ENCODE measurements around the gene MEIOC. TPM values are rescaled to one million over a fixed set of nuclear protein-coding genes. Genes with fewer than 3 reads are reported as not detected.

Gene MEIOC
- total RNA-seq, 4 donors from 2014 or later = under 0.01 TPM; not detected in 3

- H3K4me1 ChIP-seq = no peaks in the 10 kb centered on the region
- WGBS, 2 donors = 70 to 87% methylated on average over 4 of the region's 4 CpGs
- H3K27me3 ChIP-seq = peaks cover 0 to 49% (median 0%) of the 10 kb centered on the region in 4 donors
- DNase-seq = no peak
- H3K9me3 ChIP-seq = no peaks in the 10 kb centered on the region
- no peak overlapping the region for H3K4me3 ChIP-seq
- H3K27ac ChIP-seq = no peak overlapping the region
- intact Hi-C loops (cut with DNase I) = no loop called here
- H3K36me3 ChIP-seq = no peaks in the 10 kb centered on the region
- TF ChIP-seq CTCF (IDR thresholded peaks at IDR 0.05) = no peak
- no peak for TF ChIP-seq POLR2A (IDR thresholded peaks at IDR 0.05)
Observed at GRCh38 chr17:44646280-44646679, 10.0 kb upstream of the MEIOC start.

- Histone ChIP-seq H3K36me3 (no peaks in the 10 kb centered on the region), H3K27me3 (peaks cover 0 to 63% (median 0%) of the 10 kb centered on the region in 4 donors), H3K27ac (no peak overlapping the region), H3K4me3 (no peak overlapping the region), H3K4me1 (no peaks in the 10 kb centered on the region), H3K9me3 (no peaks in the 10 kb centered on the region)
- intact Hi-C loops (cut with DNase I) = no loop called here
- TF ChIP-seq POLR2A (IDR thresholded peaks at IDR 0.05) (no peak), CTCF (IDR thresholded peaks at IDR 0.05) (no peak)
- DNase-seq = no peak
Observed at GRCh38 chr17:44647736-44648135, 8.5 kb upstream of the MEIOC start.

- H3K4me3 ChIP-seq = no peak overlapping the region
- H3K4me1 ChIP-seq = no peaks in the 10 kb centered on the region
- peaks cover 0 to 75% (median 0%) of the 10 kb centered on the region in 4 donors for H3K27me3 ChIP-seq
- 45 to 52% methylated on average over 2 of the region's 2 CpGs for WGBS, 2 donors
- H3K27ac ChIP-seq = no peak overlapping the region
- TF ChIP-seq POLR2A (IDR thresholded peaks at IDR 0.05) = no peak
- TF ChIP-seq CTCF (IDR thresholded peaks at IDR 0.05) = no peak
- no peaks in the 10 kb centered on the region for H3K36me3 ChIP-seq
- intact Hi-C loops (cut with DNase I) = no loop called here
- H3K9me3 ChIP-seq = no peaks in the 10 kb centered on the region
- DNase-seq = no peak
Observed at GRCh38 chr17:44648963-44649362, 7.3 kb upstream of the MEIOC start.

GRCh38 chr17:44651228-44651627, 5.0 kb upstream of the MEIOC start:
- DNase-seq = no peak
- intact Hi-C loops (cut with DNase I) = no loop called here
- Histone ChIP-seq H3K27me3 (peaks cover 5 to 87% (median 8%) of the 10 kb centered on the region in 4 donors), H3K27ac (no peak overlapping the region), H3K9me3 (no peaks in the 10 kb centered on the region), H3K36me3 (no peaks in the 10 kb centered on the region), H3K4me3 (no peak overlapping the region), H3K4me1 (peaks cover 0 to 5% (median under 1%) of the 10 kb centered on the region in 3 donors)
- WGBS, 2 donors = 66 to 75% methylated on average over 5 of the region's 5 CpGs
- TF ChIP-seq CTCF (IDR thresholded peaks at IDR 0.05) (no peak), POLR2A (IDR thresholded peaks at IDR 0.05) (no peak)

GRCh38 chr17:44652727-44653126, 3.5 kb upstream of the MEIOC start:
- TF ChIP-seq CTCF (IDR thresholded peaks at IDR 0.05) = no peak
- TF ChIP-seq POLR2A (IDR thresholded peaks at IDR 0.05) = no peak
- 73 to 77% methylated on average over 8 of the region's 8 CpGs for WGBS, 2 donors
- DNase-seq = no peak
- Histone ChIP-seq H3K4me3 (no peak overlapping the region), H3K36me3 (no peaks in the 10 kb centered on the region), H3K27me3 (peaks cover 7 to 89% (median 10%) of the 10 kb centered on the region in 4 donors), H3K27ac (no peak overlapping the region), H3K9me3 (no peaks in the 10 kb centered on the region), H3K4me1 (peaks cover 0 to 16% (median 6%) of the 10 kb centered on the region in 3 donors)
- intact Hi-C loops (cut with DNase I) = no loop called here
